Liver (tissue), 9 donors: ENCODE results near the gene CCDC15. TPM values are rescaled to one million over a fixed set of nuclear protein-coding genes. Genes with fewer than 3 reads are reported as not detected.

ENCODE experiments used
- DNase-seq: peaks from one replicate; pipeline ENCODE4 v3.0.0-alpha.2; 2017; ENCODE audit warnings: low spot score
- H3K27ac ChIP-seq, 2 donors: one replicate each; pipeline ENCODE4 v1.7.0; 2013; ENCODE audit warnings: inconsistent platforms in 2 of 2, low read length in 2 of 2, control low read depth in 1 of 2, low read depth in 1 of 2, mild to moderate bottlenecking in 1 of 2
- H3K27me3 ChIP-seq, 4 donors: one replicate each; pipeline versions ENCODE4 v1.6.1 to v1.7.0; 2013; ENCODE audit warnings: low read length in 3 of 4, inconsistent platforms in 1 of 4, mild to moderate bottlenecking in 1 of 4, moderate library complexity in 1 of 4; ENCODE audit not compliant: control insufficient read depth in 4 of 4, insufficient read depth in 4 of 4
- H3K36me3 ChIP-seq, 4 donors: one replicate each; pipeline versions ENCODE4 v1.6.1 to v1.7.0; 2013; ENCODE audit warnings: low read length in 3 of 4, mild to moderate bottlenecking in 3 of 4, low read depth in 1 of 4, moderate library complexity in 1 of 4; ENCODE audit not compliant: control insufficient read depth in 4 of 4, insufficient read depth in 3 of 4
- H3K4me1 ChIP-seq, 4 donors: one replicate each; pipeline versions ENCODE4 v1.6.1 to v1.7.0; 2013; ENCODE audit warnings: low read length in 3 of 4, mild to moderate bottlenecking in 3 of 4, moderate library complexity in 1 of 4; ENCODE audit not compliant: control insufficient read depth in 4 of 4, insufficient read depth in 4 of 4
- H3K4me3 ChIP-seq, 3 donors: one replicate each; pipeline versions ENCODE4 v1.6.1 to v1.7.0; 2013; ENCODE audit warnings: low read length in 3 of 3, control low read depth in 1 of 3, low read depth in 1 of 3, mild to moderate bottlenecking in 1 of 3
- H3K9ac ChIP-seq, 2 donors: one replicate each; pipeline ENCODE4 v1.7.0; 2013; ENCODE audit warnings: low read length in 2 of 2, mild to moderate bottlenecking in 2 of 2, moderate library complexity in 2 of 2, control low read depth in 1 of 2, low read depth in 1 of 2
- H3K9me3 ChIP-seq, 4 donors: one replicate each; pipeline versions ENCODE4 v1.6.1 to v1.7.0; 2013; ENCODE audit warnings: low read length in 3 of 4; ENCODE audit not compliant: control insufficient read depth in 4 of 4
- ATF3 ChIP-seq: IDR thresholded peaks from 2 replicates; pipeline ENCODE4 v1.6.1; 2016; ENCODE audit warnings: antibody characterized with exemption
- CTCF ChIP-seq: fragments of 150-350 bp; IDR thresholded peaks from 2 replicates; pipeline ENCODE4 v1.5.1; 2017; ENCODE audit warnings: improper control_type of control experiment, low read depth, low read length; ENCODE audit not compliant: missing input control
- EGR1 ChIP-seq, 2 donors: IDR thresholded peaks; 2 replicates each; pipeline ENCODE4 v1.6.1; 2016 to 2018; ENCODE audit warnings: antibody characterized with exemption in 2 of 2, low read depth in 2 of 2
- FOXA2 ChIP-seq: IDR thresholded peaks from 2 replicates; pipeline ENCODE4 v1.6.1; 2016; ENCODE audit warnings: antibody characterized with exemption
- GABPA ChIP-seq, 2 donors: IDR thresholded peaks in 1 of 2; conservative IDR thresholded peaks in 1 of 2; 2 replicates each; pipeline ENCODE4 v1.6.1; 2016; ENCODE audit warnings: antibody characterized with exemption in 2 of 2, mild to moderate bottlenecking in 1 of 2, moderate library complexity in 1 of 2
- HNF4A ChIP-seq, 2 donors: conservative IDR thresholded peaks; 2 replicates each; pipeline ENCODE4 v1.6.1; 2016; ENCODE audit warnings: antibody characterized with exemption in 2 of 2, mild to moderate bottlenecking in 2 of 2
- HNF4G ChIP-seq: IDR thresholded peaks from 2 replicates; pipeline ENCODE4 v1.6.1; 2016; ENCODE audit warnings: antibody characterized with exemption
- JUND ChIP-seq, 2 donors: IDR thresholded peaks; 2 replicates each; pipeline ENCODE4 v1.6.1; 2016; ENCODE audit warnings: antibody characterized with exemption in 2 of 2
- NR2F2 ChIP-seq: IDR thresholded peaks from 2 replicates; pipeline ENCODE4 v1.6.1; 2016; ENCODE audit warnings: antibody characterized with exemption
- RAD21 ChIP-seq, 2 donors: IDR thresholded peaks; 2 replicates each; pipeline ENCODE4 v1.6.1; 2016; ENCODE audit warnings: antibody characterized with exemption in 2 of 2, mild to moderate bottlenecking in 2 of 2
- REST ChIP-seq: IDR thresholded peaks from 2 replicates; pipeline ENCODE4 v1.6.1; 2016; ENCODE audit warnings: antibody characterized with exemption, mild to moderate bottlenecking
- RXRA ChIP-seq, 2 donors: IDR thresholded peaks; 2 replicates each; pipeline ENCODE4 v1.6.1; 2017 to 2018; ENCODE audit warnings: antibody characterized with exemption in 2 of 2, mild to moderate bottlenecking in 1 of 2
- SP1 ChIP-seq: IDR thresholded peaks from 2 replicates; pipeline ENCODE4 v1.6.1; 2018; ENCODE audit warnings: antibody characterized with exemption, mild to moderate bottlenecking
- TAF1 ChIP-seq: conservative IDR thresholded peaks from 2 replicates; pipeline ENCODE4 v1.6.1; 2016; ENCODE audit warnings: antibody characterized with exemption, mild to moderate bottlenecking
- YY1 ChIP-seq: IDR thresholded peaks from 2 replicates; pipeline ENCODE4 v1.6.1; 2016; ENCODE audit warnings: antibody characterized with exemption, mild to moderate bottlenecking
- WGBS: extraction: QIAGEN DNeasy Blood & Tissue Kit; methylation state at CpG from one replicate; pipeline ENCODE4 v1.1.7; 2013; 5-methylcytosine and 5-hydroxymethylcytosine counted together
- polyA plus RNA-seq, 2 donors: library from polyadenylated mRNA; stranded (reverse) in 1 of 2; unstranded in 1 of 2; fragments of 200-250 nt in 1 of 2; fragments of >200 nt in 1 of 2; fragmentation: Nextera tagmentation in 1 of 2; extraction: Ambion mirVana in 1 of 2; gene quantifications; one replicate each; pipeline versions ENCODE4 v1.2.1 to v1.2.3, GENCODE V29; 2013 to 2015
- total RNA-seq, 2 donors: library from RNA; depleted of rRNA; stranded (reverse); fragments of >200 nt; gene quantifications; one replicate each; pipeline ENCODE4 v1.2.3, GENCODE V29; 2014
- TF ChIP-seq, protein P1 (sequence below): IDR thresholded peaks from 2 replicates; pipeline ENCODE4 v1.6.1; 2016; ENCODE audit warnings: antibody characterized with exemption
- TF ChIP-seq, protein P2 (sequence below): IDR thresholded peaks from 2 replicates; pipeline ENCODE4 v1.6.1; 2016; ENCODE audit warnings: antibody characterized with exemption
- donor health status: healthy.
- donor health status: healthy.
- donor health status: healthy.
- donor health status: healthy.
- donor health status: healthy.

Gene CCDC15
- total and polyA plus RNA-seq, 4 donors = 0.35 to 3.5 (median 0.88) TPM

DNA sequence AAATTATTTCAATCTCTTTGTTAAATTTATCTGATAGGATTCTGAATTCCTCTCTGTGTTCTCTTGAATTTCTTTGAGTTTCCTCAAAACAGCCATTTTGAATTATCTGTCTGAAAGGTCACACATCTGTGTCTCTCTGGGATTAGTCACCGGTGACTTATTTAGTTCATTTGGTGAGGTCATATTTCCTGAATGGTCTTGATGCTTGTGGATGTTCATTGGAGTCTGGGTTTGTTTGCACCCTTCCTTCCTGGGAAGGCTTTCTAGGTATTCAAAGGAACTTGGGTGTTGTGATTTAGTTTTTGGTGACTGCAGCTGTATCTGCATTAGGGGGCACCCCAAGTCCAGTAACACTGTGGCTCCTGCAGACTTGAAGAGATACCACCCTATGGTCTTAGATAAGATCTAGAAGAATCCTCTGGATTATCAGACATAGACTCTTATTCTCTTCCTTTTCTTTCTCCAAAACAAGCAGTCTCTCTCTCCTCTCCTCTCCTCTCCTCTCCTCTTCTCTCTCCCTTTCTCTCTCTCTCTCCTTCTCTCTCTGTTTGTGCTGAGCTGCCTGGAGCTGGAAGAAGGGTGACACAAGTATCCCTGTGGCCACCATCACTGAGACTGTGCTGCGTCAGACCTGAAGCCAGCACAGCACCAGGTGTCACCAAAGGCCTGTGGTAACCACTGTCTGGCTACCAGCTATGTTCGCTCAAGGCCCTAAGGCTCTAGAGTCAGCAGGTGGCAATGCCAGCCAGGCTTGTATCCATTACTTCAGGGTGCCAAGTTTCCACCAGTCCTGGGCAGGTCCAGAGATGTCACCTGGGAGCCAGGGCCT is 38.2 kb upstream of the CCDC15 start:
- WGBS = 66% methylated on average over 3 of the region's 3 CpGs
- no peak overlapping the region for H3K27ac ChIP-seq
- H3K4me1 ChIP-seq = peaks cover 0 to 19% (median 13%) of the 10 kb centered on the region in 4 donors
- no peaks in the 10 kb centered on the region for H3K36me3 ChIP-seq
- no peak overlapping the region for H3K4me3 ChIP-seq
- H3K9me3 ChIP-seq = no peaks in the 10 kb centered on the region
- no peak for TF ChIP-seq TAF1
- TF ChIP-seq RAD21 (IDR thresholded peaks at IDR 0.05) = peak; percentile 79 to 83
- peak; percentile 33 for TF ChIP-seq CTCF
- TF ChIP-seq, protein P1, sequence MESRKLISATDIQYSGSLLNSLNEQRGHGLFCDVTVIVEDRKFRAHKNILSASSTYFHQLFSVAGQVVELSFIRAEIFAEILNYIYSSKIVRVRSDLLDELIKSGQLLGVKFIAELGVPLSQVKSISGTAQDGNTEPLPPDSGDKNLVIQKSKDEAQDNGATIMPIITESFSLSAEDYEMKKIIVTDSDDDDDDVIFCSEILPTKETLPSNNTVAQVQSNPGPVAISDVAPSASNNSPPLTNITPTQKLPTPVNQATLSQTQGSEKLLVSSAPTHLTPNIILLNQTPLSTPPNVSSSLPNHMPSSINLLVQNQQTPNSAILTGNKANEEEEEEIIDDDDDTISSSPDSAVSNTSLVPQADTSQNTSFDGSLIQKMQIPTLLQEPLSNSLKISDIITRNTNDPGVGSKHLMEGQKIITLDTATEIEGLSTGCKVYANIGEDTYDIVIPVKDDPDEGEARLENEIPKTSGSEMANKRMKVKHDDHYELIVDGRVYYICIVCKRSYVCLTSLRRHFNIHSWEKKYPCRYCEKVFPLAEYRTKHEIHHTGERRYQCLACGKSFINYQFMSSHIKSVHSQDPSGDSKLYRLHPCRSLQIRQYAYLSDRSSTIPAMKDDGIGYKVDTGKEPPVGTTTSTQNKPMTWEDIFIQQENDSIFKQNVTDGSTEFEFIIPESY = no peak
- H3K27me3 ChIP-seq = no peaks in the 10 kb centered on the region
- no peak overlapping the region for H3K9ac ChIP-seq
- no peak for DNase-seq

GRCh38 chr11:124916370-124916710 is 37.7 kb upstream of the CCDC15 start:
- Histone ChIP-seq H3K9ac (no peak overlapping the region), H3K4me3 (no peak overlapping the region), H3K27ac (no peak overlapping the region), H3K9me3 (no peaks in the 10 kb centered on the region), H3K27me3 (no peaks in the 10 kb centered on the region), H3K36me3 (no peaks in the 10 kb centered on the region), H3K4me1 (peaks cover 2 to 23% (median 14%) of the 10 kb centered on the region in 4 donors)
- no peak for DNase-seq
- TF ChIP-seq SP1 (no peak), CTCF (no peak), YY1 (no peak), GABPA (IDR thresholded peaks at IDR 0.05 in 1 of 2, conservative IDR thresholded peaks at IDR 0.05 in 1 of 2) (no peak), RAD21 (IDR thresholded peaks at IDR 0.05) (no peak), NR2F2 (no peak), EGR1 (IDR thresholded peaks at IDR 0.05; ENCODE audit: low read depth in 2 of 2) (no peak), RXRA (IDR thresholded peaks at IDR 0.05) (no peak), JUND (IDR thresholded peaks at IDR 0.05) (no peak), ATF3 (no peak), TAF1 (no peak), REST (no peak), HNF4A (conservative IDR thresholded peaks at IDR 0.05) (no peak), HNF4G (no peak), FOXA2 (no peak)
- TF ChIP-seq, protein P2, sequence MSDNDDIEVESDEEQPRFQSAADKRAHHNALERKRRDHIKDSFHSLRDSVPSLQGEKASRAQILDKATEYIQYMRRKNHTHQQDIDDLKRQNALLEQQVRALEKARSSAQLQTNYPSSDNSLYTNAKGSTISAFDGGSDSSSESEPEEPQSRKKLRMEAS = no peak
- TF ChIP-seq, protein P1 = no peak
